Ureter (tissue), 1 donor: ENCODE data around the gene MRPS10. TPM values are rescaled to one million over a fixed set of nuclear protein-coding genes. Genes with fewer than 3 reads are reported as not detected.
A peak's percentile ranks its signal among the peaks of the same experiment; 100 is the strongest.
"Not testable (repeated sequence)": the region's sequence is repeated elsewhere in the genome, so short reads cannot be mapped to it uniquely, and the experiment has no call there.

ENCODE experiments used
- DNase-seq: peaks from one replicate; pipeline ENCODE4 v3.0.0-alpha.2; 2020; ENCODE audit warnings: low spot score
- total RNA-seq: library from RNA; stranded (reverse); gene quantifications from one replicate; pipeline ENCODE4 v1.2.4, GENCODE V29; 2023
- donor health status: DM: yes; HTN: yes; CAD: no.

Gene MRPS10
- total RNA-seq, 1 donor from 2014 or later: 39.0 TPM

GRCh38 chr6:42237857-42238256 lies 20.2 kb upstream of the MRPS10 start:
- no peak for DNase-seq

- DNase-seq: no peak
These were observed 19.2 kb upstream of the MRPS10 start for GRCh38 chr6:42236682-42237473.

GRCh38 chr6:42236030-42236429 lies 18.4 kb upstream of the MRPS10 start:
- DNase-seq: no peak

DNA sequence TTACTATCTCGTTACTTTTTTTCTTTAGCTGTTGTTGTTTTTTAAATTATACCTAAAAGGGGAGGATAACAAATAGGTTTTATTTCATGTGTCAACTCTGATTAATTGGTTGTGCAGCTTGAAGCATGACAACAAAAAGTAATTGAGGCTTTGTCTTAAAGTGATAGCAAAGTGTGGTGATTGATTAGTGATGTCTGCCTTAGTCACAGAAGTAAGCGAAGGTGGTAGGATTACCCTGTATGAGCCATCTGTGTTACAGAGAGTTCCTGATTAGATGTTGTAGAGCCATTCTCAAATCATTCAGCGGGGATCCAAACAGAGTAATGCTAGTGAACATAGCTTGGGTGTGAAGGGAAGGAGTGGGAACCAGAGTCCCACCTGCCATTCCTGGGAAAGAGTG lies 14.4 kb upstream of the MRPS10 start:
- DNase-seq: no peak

GRCh38 chr6:42230345-42231321 lies 13.0 kb upstream of the MRPS10 start:
- DNase-seq: no peak

DNA sequence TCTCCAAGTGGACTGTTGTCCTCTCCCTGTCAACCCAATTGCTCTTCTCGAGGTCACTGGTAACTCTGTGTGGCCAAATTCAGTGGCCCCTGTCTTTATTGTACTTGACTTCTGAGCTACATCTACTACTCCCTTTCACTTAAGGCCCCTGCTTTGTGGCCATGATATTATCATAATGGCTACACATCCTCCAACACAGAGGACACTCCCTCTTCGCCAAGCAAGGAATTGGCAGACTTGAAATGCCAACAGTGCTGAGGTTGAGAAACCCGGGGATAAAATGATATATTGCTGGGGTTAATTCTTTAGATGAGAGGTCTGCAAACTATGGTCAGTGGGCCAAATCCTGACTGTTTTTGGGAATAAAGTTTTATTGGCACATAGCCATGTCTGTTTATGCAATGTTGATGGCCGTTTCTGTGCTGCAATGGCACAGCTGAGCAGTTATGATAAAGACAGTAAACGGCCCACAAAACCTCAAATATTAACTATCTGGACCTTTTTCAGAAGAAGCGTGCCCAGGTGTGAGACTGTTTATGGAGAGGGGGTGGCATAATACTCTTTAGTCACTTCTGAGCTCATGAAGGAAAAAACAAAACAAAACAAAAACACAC lies 12.0 kb upstream of the MRPS10 start:
- DNase-seq: no peak

GRCh38 chr6:42228305-42228704 lies 10.6 kb upstream of the MRPS10 start:
- no peak for DNase-seq

DNA sequence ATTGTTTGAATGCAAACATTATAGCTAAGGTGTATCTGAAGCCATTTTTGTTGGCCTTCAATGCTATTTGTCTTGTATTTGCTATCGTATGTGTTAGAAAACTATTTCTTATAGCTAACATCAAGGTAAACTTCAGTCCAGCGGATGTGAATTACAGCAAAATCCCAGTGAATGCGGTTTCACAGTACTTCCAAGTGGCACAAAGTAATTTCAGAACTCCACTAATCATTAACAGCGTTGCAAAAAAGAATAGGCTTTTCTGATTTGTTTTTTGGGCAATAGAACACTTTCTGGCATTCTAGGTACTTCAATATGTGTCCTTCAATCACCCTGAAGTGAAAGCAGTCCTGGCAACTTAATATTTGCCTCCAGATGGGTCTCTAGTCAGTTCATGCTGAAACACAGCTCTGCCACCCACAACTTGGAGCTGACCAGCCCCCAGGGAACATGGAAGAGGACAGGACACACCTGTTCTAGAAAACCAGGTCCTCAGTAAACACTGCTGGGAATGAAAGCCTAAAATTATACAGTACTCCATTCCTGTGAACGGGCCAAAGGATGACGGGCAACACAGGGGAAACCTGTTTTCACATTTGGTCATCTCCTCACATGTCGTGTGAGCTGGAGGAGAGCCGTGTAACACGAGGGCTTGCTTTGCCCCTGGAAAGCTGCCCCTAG lies 9.7 kb upstream of the MRPS10 start:
- no peak for DNase-seq

DNA sequence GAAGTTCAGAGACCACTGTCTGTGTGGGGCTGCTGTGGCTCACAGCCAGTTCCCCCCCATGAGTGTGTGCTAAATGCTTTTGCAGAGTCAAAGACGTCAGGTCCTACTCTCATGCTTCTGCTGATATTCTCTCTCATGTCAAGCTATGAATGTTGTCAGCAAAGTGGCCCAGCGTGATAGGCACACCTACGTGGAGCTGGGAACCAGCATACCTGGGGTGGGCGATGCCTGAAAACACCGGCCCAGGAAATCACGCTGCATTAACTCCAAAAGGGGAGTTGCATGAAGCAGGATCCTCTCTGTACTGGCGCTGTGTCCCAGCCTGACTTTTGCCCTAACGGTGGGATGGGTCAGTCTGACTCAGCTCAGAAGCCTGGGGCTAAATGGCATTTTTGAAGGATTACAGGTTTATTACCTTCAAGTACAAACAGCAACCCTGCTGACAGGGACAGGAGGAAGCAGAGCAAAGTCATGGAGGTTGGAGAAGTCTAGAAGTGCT lies 9.0 kb upstream of the MRPS10 start:
- DNase-seq: peak; percentile 68

GRCh38 chr6:42226161-42226611 lies 8.5 kb upstream of the MRPS10 start:
- no peak for DNase-seq

- DNase-seq: no peak
These were observed 7.8 kb upstream of the MRPS10 start for GRCh38 chr6:42225419-42225818.

- DNase-seq: no peak
These were observed 7.3 kb upstream of the MRPS10 start for GRCh38 chr6:42225029-42225339.

DNA sequence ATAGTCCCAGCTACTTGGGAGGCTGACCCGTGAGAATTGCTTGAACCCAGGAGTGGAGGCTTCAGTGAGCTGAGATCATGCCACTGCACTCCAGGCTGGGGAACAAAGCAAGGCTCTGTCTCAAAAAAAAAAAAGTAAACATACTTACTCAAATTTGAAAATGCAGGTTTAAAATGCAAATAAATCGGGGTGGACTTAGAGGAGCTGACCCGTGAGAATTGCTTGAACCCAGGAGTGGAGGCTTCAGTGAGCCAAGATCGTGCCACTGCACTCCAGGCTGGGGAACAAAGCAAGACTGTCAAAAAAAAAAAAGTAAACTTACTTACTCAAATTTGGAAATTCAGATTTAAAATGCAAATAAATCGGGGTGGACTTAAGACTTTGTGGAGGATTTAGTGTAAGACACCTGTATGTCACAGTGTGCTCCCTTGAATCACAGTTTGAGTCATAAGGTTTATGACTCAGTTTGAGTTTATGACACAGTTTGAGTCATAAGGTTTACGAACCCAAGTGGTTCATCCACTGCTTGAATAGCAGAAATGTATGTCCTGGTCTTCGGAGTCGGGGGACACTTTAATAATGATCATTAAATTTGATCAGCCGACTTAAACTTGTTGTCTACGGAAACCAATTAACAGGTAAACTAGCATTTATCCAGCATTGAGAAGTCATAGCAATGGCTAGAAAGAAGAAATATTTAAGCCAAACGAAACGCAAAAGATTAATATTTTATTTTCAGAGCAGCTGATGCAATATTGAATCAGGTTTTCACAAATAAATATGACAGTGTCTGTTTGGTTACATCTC lies 6.8 kb upstream of the MRPS10 start:
- DNase-seq: no peak

DNA sequence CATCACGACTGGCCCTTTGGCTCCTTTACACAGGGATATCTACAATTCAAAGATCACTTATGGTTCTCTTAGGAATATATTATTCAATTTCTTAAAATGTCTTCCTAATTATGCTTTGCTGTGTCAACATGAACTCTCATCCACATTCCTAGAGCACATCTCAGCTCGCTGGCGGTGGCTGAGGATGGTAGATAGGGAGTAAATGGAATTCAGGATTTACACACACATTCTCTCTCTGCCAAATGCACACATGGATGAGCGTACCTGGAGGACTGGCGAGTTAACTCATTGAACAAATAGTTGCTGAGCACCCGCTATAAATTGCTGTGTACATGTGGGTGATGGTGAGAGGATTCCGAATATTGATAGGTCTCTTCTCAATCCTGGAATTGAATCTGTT lies 4.8 kb upstream of the MRPS10 start:
- no peak for DNase-seq

DNA sequence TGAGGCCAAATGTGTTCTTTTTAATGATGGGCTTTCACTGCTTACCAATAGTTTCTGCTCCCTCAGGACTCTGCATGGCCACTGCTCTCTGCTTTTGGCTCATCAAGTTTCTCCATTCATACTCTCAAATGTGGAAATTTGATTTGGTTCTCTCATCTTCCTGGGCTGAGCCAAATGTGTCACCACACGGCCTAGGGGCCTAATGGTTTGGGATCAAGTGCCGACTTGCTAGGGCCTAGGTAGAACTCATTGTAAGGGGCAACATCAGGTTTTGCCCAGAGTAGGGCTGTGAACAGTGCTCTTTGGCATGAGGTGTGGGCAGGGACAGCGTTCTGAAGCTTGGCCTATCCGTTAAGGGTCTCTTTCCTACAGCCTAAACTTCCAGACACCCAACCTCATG lies 3.9 kb upstream of the MRPS10 start:
- no peak for DNase-seq

DNA sequence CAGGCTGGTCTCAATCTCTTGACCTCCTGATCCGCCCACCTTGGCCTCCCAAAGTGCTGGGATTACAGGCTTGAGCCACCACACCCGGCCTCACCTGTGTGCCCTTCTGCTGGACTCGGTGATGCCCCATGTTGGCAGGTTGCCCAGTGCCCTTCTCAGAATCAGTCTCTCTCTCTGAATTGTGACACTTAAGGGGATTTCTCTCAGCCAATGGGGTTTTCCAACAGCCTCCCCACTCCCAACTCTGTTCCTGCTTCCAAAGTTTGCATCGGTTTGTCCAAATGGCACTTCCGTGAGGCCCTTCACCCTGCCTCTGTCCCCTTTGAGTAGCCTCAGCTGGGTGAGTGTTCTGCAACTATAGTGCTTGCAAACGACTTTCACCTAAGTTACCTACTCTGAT lies 3.1 kb upstream of the MRPS10 start:
- no peak for DNase-seq

DNA sequence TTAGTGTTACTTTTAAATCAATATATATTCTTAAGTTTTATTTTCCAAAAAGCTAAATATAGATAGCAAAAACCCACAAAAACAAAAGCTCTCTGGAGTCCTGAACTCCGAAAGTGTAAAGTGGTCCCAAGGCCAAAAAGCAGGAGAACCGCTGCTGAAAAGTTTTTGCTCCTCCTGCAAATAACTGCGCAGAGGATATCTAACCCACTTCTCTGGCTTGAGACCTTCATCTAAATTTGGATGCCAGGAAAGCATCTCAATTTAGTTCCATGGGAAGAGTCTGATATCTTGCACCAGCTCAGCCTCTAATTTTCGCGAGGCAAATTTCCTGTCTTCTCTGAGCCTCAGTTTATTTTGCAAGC lies 523 bp downstream of the MRPS10 start:
- no peak for DNase-seq

GRCh38 chr6:42216495-42216894 lies 1.2 kb downstream of the MRPS10 start:
- not testable (repeated sequence) for DNase-seq

GRCh38 chr6:42212442-42212841 lies 5.2 kb downstream of the MRPS10 start:
- DNase-seq: no peak

GRCh38 chr6:42211726-42212125 lies 5.9 kb downstream of the MRPS10 start:
- DNase-seq: no peak

DNA sequence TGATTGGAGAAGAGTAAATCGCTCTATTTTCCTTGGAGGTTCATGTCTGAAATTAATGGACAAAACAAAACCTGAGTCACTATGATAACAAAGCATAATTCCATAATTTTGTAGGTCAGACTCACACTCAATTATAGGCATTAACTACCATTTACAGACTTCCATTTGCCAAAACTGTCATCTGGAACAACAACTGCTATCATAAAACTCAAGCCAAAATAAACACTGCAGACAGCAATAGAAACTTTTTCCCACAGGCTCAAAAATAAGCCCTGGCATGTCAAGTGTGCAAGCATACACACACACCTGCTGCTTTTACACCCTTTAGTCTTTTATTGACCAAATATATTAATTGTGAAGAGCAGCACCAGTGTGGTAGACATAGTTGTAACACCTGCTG lies 7.1 kb downstream of the MRPS10 start:
- no peak for DNase-seq
